Right forelimb (tissue), 1 donor: ENCODE results near the gene OPRD1.
"Not testable (repeated sequence)": the region's sequence is repeated elsewhere in the genome, so short reads cannot be mapped to it uniquely, and the experiment has no call there.

Experiments used
- DNase-seq: peaks from one replicate; pipeline ENCODE4 v3.0.0-alpha.2; 2018

The OPRD1 gene

DNA sequence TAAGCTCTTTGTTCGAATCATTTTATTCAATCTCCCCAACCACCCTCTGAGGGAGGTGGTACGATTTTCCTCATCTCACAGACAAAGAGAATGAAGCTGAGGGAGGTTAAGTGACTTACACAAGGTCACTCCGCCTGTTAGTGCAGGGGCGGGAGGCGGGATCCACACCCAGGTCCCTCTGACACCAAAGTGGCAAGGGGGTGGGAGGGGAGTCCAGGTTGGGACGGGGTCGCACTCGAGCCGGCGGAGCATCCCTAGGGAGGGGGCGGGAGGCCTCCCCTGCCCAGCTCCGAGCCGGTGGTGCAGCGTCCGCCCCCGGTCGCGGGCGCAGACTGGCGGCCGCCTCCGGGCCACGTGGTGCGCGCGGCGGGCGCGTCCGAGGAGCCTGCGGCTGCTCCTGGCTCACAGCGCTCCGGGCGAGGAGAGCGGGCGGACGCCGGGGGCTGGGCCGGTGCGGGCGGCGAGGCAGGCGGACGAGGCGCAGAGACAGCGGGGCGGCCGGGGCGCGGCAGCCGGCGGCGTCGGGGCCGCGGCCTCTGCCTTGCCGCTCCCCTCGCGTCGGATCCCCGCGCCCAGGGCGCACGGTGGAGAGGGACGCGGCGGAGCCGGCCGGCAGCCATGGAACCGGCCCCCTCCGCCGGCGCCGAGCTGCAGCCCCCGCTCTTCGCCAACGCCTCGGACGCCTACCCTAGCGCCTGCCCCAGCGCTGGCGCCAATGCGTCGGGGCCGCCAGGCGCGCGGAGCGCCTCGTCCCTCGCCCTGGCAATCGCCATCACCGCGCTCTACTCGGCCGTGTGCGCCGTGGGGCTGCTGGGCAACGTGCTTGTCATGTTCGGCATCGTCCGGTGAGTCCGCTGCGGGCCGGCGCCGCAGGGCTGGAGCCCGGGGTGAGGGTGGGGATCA is at the start of gene OPRD1:
Gene OPRD1 (plus strand): TSS at position 405 of the 903 bp plus-strand sequence. CDS start 214 bp downstream, at position 619.
- no peak for DNase-seq

DNA sequence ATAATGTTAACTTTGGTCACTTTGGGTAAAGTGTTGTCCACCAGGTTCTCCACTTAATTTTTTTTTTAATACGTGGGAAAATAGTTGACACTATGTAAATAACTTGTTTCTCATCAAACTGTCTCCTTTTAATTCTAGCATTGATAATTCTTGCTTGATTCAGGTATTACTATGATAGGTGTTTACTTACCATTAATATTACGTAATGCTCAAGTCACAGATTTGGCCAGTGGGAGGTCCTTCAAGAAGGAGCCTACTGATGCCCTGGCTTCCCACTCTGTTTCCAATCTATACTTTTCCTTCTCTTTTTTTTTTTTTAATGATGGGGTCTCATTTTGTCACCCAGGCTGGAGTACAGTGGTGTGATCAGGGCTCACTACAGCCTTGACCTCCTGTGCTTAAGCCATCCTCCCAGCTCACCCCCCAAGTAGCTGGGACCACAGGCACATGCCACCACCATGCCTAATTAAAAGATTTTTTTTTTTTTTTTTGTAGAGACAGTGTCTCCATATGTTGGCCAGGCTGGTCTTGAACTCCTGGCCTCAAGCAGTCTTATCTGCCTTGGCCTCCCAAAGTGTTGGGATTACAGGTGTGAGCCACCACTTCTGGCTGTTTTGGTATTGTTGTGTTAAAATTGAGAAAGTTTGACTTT is 45.3 kb upstream of the OPRD1 start:
- no peak for DNase-seq

- no peak for DNase-seq
These were observed 41.3 kb upstream of the OPRD1 start for GRCh38 chr1:28770601-28771165.

- DNase-seq: not testable (repeated sequence)
These were observed 40.0 kb upstream of the OPRD1 start for GRCh38 chr1:28771921-28772320.

GRCh38 chr1:28773105-28773504 is 38.9 kb upstream of the OPRD1 start:
- no peak for DNase-seq

DNA sequence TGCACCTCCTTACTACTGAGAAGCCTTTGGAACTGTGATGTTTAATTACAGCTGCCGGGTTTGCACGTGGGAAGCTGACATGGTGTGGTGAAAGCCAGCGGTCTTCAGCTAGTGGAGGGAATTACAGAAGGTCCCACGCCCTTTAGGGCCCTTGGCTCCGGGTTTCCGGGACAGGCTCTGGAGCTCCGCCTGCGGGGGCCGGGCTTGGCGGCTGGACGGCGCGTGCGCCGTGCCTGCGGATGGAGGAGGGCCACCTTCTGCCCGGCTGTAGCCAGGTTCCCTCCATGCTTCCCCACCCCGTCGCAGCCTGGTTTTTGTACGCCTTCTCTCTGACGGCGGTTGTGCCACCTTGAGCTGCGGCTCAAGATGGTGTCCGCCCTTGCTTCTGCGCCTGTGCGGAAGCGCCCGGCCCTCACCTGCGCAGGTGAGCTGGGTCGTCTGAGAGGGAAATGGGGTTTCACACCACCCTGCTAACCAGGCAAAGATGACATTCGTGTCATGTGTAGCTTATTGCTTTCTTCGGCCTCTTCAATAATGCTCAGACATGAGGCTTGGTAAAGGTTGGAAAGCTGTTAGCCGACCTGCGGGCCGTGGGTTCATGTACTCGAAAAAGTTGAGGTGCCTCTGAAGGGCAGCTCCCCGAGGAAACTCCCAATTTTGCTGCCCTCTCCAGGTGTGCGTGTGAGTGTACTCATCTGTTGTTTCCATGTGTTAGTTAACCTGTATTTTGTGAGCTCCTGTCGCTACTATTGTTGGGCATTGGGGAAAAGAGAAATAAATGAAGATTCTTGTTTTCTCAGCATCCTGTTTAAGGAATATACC is 36.6 kb upstream of the OPRD1 start:
- peak; percentile 87 for DNase-seq

DNA sequence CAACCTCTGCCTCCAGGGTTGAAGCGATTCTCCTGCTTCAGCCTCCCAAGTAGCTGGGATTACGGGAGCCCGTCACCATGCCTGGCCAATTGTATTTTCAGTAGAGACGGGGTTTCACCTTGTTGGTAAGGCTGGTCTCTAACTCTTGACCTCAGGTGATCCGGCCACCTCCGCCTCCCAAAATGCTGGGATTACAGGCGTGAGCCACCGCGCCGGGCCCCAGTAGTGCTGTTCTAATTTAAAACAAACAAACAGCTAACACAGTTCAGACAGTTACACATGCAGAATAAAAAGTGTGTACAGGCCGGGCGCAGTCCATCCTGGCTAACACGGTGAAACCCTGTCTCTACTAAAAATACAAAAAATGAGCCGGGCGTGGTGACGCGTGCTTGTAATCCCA is 35.6 kb upstream of the OPRD1 start:
- no peak for DNase-seq

- no peak for DNase-seq
These were observed 33.9 kb upstream of the OPRD1 start for GRCh38 chr1:28778021-28778420.

GRCh38 chr1:28779751-28780408 is 32.1 kb upstream of the OPRD1 start:
- DNase-seq: no peak

DNA sequence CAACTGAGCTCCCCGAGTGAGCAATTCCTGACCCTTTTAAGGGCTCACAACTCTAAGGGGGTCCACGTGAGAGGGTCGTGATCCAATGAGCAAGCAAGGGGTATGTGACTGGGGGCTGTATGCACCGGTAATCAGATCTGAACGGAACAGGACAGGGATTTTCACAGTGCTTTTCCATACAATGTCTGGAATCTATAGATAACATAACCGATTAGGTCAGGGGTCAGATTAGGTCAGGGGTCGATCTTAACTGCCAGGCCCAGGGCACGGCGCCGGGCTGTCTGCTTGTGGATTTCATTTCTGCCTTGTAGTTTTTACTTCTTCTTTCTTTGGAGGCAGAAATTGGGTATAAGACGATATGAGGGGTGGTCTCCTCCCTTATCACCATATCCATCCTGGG is 30.7 kb upstream of the OPRD1 start:
- no peak for DNase-seq

GRCh38 chr1:28782011-28782410 is 30.0 kb upstream of the OPRD1 start:
- no peak for DNase-seq

DNA sequence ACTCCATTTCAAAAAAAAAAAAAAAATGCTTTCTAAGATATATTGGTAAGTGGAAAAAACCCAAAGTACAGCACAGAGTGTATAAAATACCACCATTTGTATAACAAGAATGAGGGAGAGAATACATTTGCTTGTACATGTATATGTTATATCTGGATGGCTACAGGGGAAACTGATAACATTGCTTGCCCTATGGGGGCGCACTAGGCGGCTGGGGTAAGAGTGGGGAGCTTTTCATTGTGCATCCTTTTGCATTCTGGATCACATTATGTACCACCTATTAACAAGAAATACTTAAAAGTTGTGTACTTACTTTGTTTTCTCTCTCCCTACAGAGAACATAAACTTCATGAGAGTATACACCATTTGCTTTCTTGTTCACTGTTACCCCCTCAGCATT is 28.6 kb upstream of the OPRD1 start:
- no peak for DNase-seq

GRCh38 chr1:28789412-28789811 is 22.6 kb upstream of the OPRD1 start:
- no peak for DNase-seq

DNA sequence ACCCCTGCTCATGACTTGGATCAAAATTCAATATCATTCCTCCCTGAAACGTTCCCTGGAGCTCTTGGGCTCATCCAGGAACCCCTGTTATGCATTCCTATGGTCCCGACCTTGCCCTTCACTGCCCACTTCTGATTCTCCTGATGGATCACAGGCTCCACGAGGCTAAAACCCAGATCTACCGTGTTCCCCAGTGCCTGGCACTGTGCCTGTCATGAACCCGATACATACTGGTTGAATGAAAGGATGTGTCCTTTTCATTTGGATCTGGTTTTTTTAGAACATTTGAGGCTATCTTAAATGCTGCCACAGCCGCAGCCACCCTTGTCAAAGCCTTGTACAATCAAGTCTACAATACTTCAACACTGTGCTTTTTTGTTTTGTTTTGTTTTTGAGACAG is 22.2 kb upstream of the OPRD1 start:
- DNase-seq: no peak

- DNase-seq: no peak
These were observed 21.5 kb upstream of the OPRD1 start for GRCh38 chr1:28790377-28791035.

DNA sequence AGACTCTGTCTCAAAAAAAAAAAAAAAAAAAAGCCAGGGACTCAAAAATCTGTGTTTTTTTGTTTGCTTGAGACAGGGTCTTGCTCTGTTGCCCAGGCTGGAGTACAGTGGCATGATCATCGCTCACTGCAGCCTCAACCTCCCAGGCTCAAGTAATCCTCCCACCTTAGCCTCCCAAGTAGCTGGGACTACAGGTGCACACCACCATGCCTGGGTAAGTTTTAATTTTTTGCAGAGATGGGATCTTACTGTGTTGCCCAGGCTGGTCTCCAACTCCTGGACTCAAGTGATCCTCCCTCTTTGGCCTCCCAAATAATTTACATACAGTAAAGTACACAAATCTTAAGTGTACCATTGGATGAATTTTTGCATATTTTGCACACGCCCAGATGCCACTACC is 20.0 kb upstream of the OPRD1 start:
- not testable (repeated sequence) for DNase-seq

GRCh38 chr1:28792644-28793121 is 19.3 kb upstream of the OPRD1 start:
- DNase-seq: no peak

GRCh38 chr1:28794582-28794981 is 17.4 kb upstream of the OPRD1 start:
- DNase-seq: not testable (repeated sequence)

GRCh38 chr1:28796352-28797211 is 15.4 kb upstream of the OPRD1 start:
- DNase-seq: no peak

DNA sequence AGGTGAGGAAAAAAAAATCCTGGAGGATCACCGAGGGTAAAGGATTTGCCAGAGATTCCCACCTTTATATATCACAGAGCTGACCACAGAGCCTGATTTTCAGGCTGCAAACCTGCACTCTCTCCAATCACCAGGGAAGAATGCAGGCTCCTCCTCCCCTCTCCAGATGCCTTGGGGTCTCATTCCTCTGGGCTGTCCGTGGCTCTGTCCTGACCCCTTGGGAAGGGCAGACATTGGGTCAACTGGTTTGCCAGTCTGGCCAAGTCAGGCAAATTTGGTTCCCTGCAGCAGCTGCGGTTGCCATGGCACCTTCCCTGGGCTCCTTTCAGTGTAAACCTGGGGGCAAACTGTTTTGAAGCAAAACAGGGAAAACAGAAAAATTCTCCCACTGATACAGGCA is 11.6 kb upstream of the OPRD1 start:
- DNase-seq: no peak

GRCh38 chr1:28801461-28801860 is 10.5 kb upstream of the OPRD1 start:
- no peak for DNase-seq
